GM19193 (cell line): ENCODE measurements around the gene ALG14.

ENCODE experiments used
- POLR2A ChIP-seq: IDR thresholded peaks from 4 replicates; pipeline ENCODE4 v1.6.1; 2011; ENCODE audit not compliant: insufficient read depth, insufficient read length; ENCODE audit errors: extremely low read depth

The ALG14 gene

GRCh38 chr1:95095833-95096217 is 23.1 kb upstream of the ALG14 start:
- TF ChIP-seq POLR2A, result no peak

- no peak for TF ChIP-seq POLR2A
Measured at GRCh38 chr1:95094923-95095322, 22.2 kb upstream of the ALG14 start.

GRCh38 chr1:95093296-95093695 is 20.5 kb upstream of the ALG14 start:
- TF ChIP-seq POLR2A, result no peak

- TF ChIP-seq POLR2A, result no peak
Measured at GRCh38 chr1:95089650-95090287, 17.0 kb upstream of the ALG14 start.

GRCh38 chr1:95088303-95088702 is 15.6 kb upstream of the ALG14 start:
- TF ChIP-seq POLR2A, result no peak

GRCh38 chr1:95086949-95087533 is 14.3 kb upstream of the ALG14 start:
- no peak for TF ChIP-seq POLR2A

- no peak for TF ChIP-seq POLR2A
Measured at GRCh38 chr1:95085376-95085775, 12.6 kb upstream of the ALG14 start.

GRCh38 chr1:95084317-95085176 is 11.8 kb upstream of the ALG14 start:
- TF ChIP-seq POLR2A, result no peak

- no peak for TF ChIP-seq POLR2A
Measured at GRCh38 chr1:95080879-95081278, 8.1 kb upstream of the ALG14 start.

- TF ChIP-seq POLR2A, result no peak
Measured at GRCh38 chr1:95080446-95080845, 7.7 kb upstream of the ALG14 start.

GRCh38 chr1:95076034-95076433 is 3.3 kb upstream of the ALG14 start:
- TF ChIP-seq POLR2A, result no peak

- TF ChIP-seq POLR2A, result no peak
Measured at GRCh38 chr1:95073446-95073845, 695 bp upstream of the ALG14 start.

- no peak for TF ChIP-seq POLR2A
Measured at GRCh38 chr1:95072117-95072516, 634 bp downstream of the ALG14 start.

GRCh38 chr1:95071539-95071938 is 1.2 kb downstream of the ALG14 start:
- no peak for TF ChIP-seq POLR2A

- no peak for TF ChIP-seq POLR2A
Measured at GRCh38 chr1:95069710-95070093, 3.0 kb downstream of the ALG14 start.
